ENCODE measurements around the gene GASK1A.
"Not testable (repeated sequence)": the region's sequence is repeated elsewhere in the genome, so short reads cannot be mapped to it uniquely, and the experiment has no call there.

The GASK1A gene

DNA sequence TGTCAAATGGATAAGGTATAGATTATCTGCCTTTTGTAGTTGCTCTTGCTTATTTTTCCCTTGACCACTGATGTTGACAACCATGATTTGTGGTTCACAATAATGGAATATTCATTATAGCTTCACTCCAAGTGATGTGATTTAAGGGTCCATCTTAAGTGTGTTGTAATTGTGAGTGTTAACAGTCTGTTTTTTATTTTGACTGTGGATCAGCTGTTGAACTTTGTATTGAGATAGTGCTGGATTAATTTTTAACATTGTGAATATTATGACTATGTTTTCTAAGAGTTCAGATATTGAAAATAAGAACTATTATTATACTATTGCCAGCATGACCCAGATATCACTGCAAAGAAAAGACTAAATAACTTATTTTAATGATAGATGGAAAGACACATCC lies 8.6 kb upstream of the GASK1A start:
- no peak for DNase-seq
- Mint-ChIP-seq H3K4me3 (no peak overlapping the region), H3K27me3 (peaks cover 3% of the 10 kb centered on the region), H3K36me3 (no peaks in the 10 kb centered on the region), H3K4me1 (no peaks in the 10 kb centered on the region), H3K9me3 (peaks cover 25% of the 10 kb centered on the region), H3K27ac (no peak overlapping the region)
- CTCF ChIA-PET: no interaction called here

DNA sequence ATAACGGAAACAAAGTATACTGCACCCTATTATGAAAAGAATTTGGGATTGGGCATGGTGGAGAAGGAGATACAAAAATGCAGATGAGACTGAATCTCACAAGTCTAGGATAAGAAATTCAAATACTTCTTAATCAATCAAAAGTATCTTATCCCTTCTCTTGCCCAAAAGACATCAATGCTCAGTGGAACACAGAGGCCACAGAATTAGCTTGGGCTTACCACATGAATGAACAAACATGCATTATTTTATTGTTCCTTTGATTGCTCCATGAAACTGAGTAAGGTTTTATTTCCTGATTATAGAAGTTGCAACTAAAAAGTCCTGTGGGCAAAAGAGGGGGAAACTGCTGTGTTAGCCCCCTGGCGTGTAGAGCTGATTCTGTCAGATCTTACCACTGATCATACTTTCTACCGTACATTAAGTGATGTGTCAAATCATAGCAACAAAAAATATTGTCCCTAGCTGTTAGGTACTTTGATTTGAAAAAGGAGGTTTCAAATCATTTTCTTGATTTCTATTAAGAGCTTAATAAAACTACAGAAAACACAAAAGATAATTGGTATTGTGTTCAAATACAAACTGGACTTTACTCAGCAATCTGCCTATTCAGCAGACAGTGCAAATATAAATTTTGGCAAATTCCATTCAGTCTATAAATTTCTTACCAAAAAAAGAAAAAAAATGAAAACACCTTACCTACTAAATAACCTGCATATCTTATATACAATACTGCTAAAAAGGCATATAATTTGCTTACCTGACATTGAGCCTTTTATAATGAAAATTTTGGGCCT lies 7.9 kb upstream of the GASK1A start:
- Mint-ChIP-seq H3K4me3 (no peak overlapping the region), H3K36me3 (no peaks in the 10 kb centered on the region), H3K27me3 (peaks cover 3% of the 10 kb centered on the region), H3K9me3 (peaks cover 30% of the 10 kb centered on the region), H3K4me1 (no peaks in the 10 kb centered on the region), H3K27ac (no peak overlapping the region)
- DNase-seq: no peak
- CTCF ChIA-PET: no interaction called here

DNA sequence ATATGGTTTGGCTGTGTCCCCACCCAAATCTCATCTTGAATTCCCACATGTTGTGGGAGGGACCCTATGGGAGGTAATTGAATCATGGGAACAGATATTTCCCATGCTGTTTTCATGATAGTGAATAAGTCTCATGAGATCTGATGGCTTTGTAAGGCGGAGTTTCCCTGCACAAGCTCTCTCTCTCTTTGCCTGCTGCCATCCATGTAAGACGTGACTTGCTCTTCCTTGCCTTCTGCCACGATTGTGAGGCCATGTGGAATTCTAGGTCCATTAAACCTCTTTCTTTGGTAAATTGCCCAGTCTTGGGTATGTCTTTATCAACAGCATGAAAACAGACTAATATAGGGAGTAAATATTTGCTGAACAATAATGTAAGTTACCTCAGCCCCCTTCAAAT lies 4.2 kb upstream of the GASK1A start:
- CTCF ChIA-PET, H3K4me3 Mint-ChIP-seq, H3K36me3 Mint-ChIP-seq, H3K4me1 Mint-ChIP-seq, DNase-seq, H3K27ac Mint-ChIP-seq: not testable (repeated sequence)
- Mint-ChIP-seq H3K9me3 (peaks cover 30% of the 10 kb centered on the region), H3K27me3 (peaks cover 32% of the 10 kb centered on the region)

DNA sequence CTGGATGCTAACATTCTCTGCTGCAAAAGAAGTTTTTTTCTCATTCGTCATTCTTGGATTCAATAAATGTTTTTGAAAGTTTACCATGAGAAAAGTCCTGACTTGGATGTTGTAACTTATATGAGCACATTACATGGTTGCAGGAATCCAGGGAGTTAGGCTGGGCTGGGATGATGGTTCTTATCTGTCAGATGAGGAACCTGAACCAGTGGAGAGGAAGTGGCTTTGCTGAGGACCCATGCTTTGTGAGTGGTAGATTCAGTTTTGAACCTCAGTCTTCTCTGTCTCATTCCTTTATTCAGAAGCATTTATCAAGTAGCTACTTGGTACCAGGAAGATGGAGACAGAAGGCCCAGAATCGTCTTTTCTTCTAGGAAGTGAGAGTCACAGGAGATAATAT lies 3.7 kb upstream of the GASK1A start:
- DNase-seq: no peak
- CTCF ChIA-PET: no interaction called here
- peaks cover 37% of the 10 kb centered on the region for H3K27me3 Mint-ChIP-seq

DNA sequence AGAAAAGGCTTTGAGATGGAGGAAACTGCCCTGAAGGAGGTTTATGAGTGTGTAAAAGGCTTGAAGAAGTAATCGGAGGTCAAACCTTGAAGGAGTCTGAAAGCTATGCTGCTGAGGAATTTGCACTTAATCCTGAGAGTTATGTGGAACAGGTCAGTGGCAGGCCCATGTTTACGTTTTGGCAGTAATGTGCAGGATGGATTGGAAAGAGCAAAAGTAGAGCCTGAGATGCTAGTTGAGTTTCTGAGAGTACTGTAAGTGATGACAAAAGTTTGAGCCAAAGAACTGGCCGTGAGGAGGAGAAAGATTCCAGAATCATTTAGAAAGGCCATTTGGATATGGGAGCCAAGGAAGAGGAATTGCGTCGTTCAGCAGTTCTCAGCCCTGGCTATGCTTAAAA lies 3.2 kb upstream of the GASK1A start:
- H3K27ac Mint-ChIP-seq: no peak overlapping the region
- H3K36me3 Mint-ChIP-seq: no peaks in the 10 kb centered on the region
- peaks cover 5% of the 10 kb centered on the region for H3K4me1 Mint-ChIP-seq
- CTCF ChIA-PET: no interaction called here
- no peak overlapping the region for H3K4me3 Mint-ChIP-seq
- DNase-seq: no peak
- H3K9me3 Mint-ChIP-seq: peaks cover 30% of the 10 kb centered on the region
- H3K27me3 Mint-ChIP-seq: peaks cover 42% of the 10 kb centered on the region

More for the DNA sequence above, 3.7 kb upstream of the GASK1A start:
- peaks cover 5% of the 10 kb centered on the region for H3K4me1 Mint-ChIP-seq
- no peak overlapping the region for H3K4me3 Mint-ChIP-seq
- H3K27ac Mint-ChIP-seq: no peak overlapping the region
- H3K36me3 Mint-ChIP-seq: no peaks in the 10 kb centered on the region
- H3K9me3 Mint-ChIP-seq: peaks cover 30% of the 10 kb centered on the region

DNA sequence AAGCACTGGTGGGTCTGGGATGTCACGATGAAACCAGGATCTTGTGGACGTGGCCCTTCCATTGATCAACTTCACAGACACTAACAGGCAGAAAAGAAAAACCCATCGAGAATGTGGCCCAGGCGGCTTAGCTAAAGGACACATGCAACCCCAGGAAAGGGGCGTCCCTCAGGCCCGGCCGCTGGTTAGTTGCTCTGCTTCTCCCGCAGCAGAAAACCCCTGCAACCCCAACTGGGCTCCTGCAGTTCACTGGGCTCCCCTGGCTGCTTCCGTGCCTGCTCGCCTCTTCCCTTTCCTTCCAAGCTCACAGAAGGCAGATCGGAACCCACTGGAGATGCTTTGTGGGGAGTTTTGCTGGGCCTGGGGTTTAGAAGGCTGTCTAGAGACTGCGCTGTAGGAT lies 1.1 kb downstream of the GASK1A start:
- H3K9me3 Mint-ChIP-seq: peaks cover 7% of the 10 kb centered on the region
- DNase-seq: no peak
- H3K4me1 Mint-ChIP-seq: peaks cover 5% of the 10 kb centered on the region
- H3K27ac Mint-ChIP-seq: no peak overlapping the region
- CTCF ChIA-PET: no interaction called here
- no peaks in the 10 kb centered on the region for H3K36me3 Mint-ChIP-seq
- H3K27me3 Mint-ChIP-seq: peaks cover 62% of the 10 kb centered on the region
- H3K4me3 Mint-ChIP-seq: peak overlapping the region; percentile 21

DNA sequence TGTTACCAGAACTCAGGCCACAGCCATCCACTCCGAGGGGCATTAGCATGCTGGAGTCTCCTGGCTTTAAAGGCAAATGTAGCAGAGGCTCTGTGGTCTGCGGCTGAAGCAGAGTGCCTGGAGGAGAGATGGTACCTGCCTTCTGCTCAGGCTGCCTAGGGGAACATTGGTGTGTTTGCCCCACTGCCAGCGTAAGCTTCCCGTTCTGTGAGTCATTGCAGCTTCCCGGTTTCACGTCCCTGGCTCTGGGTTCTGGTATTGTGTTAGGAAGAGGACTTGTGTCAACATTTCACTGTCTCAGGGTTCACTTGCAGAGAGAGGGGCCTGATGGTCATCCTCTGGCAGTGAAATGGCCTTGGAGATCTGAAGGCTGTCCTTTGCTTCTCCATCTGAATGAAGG lies 1.8 kb downstream of the GASK1A start:
- H3K9me3 Mint-ChIP-seq: peaks cover 1% of the 10 kb centered on the region
- H3K36me3 Mint-ChIP-seq: no peaks in the 10 kb centered on the region
- CTCF ChIA-PET: no interaction called here
- H3K4me3 Mint-ChIP-seq: no peak overlapping the region
- DNase-seq: no peak
- peaks cover 5% of the 10 kb centered on the region for H3K4me1 Mint-ChIP-seq
- peaks cover 62% of the 10 kb centered on the region for H3K27me3 Mint-ChIP-seq
- H3K27ac Mint-ChIP-seq: no peak overlapping the region

DNA sequence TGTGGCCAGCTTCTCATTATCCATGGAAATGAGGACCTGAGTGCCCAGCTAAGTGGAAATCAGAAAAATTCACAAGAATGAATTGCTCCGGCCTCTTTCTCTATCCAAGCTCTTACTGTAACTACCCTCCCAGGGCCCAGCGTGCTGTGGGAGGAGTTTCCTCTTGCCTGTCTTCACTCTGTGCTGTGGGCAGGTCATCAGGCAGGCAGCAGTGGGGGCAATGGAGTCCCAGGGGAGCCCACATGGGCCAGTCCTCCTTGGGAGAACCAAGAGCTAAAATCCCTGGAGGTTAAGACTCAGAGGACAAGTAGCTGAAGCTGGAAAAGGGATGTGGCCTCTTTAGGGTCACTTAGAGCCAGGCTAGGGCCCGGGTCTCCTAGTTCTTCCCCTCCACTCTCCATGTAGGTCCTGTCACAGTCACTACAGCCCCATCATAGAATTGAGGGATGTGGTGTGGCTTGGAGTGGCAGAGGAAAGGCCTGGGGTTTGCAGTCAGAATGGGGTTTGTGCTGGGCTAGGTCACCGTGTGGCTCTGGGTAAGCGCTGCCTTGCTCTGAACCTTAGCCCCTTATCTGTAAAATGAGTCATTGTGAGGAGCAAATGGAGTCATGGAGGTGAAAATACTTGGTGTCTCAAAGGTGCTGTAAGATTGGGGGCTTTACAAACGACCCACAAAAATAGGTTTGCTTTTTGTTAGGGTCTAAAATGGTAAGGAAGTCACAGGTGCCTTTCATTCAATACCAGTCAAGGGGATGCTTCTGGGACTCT lies 3.7 kb downstream of the GASK1A start:
- Mint-ChIP-seq H3K27me3 (peaks cover 64% of the 10 kb centered on the region), H3K36me3 (no peaks in the 10 kb centered on the region), H3K27ac (no peak overlapping the region), H3K4me3 (no peak overlapping the region), H3K4me1 (peaks cover 5% of the 10 kb centered on the region), H3K9me3 (no peaks in the 10 kb centered on the region)
- no peak for DNase-seq
- CTCF ChIA-PET: no interaction called here

DNA sequence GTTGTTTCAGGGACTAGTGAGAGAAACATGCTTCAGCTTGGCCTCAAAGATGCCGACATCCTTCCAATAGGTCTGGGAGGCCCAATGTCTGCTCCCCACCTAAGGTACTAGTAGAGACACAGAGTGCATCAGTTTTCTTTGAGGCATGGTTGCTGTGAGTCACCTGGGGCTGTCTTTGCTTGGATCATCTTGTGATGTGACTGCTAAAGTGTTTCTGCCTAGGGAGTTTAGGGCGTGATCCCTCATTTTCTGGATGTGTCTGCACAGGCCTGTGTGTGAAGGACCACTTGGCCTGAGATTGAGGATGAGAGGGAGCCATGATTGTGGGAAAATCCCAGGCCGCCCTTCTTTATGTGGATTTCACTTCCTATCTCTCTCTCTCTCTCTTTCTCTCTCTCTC lies 4.8 kb downstream of the GASK1A start:
- no peak for DNase-seq
- H3K4me3 Mint-ChIP-seq: no peak overlapping the region
- no peak overlapping the region for H3K27ac Mint-ChIP-seq
- H3K36me3 Mint-ChIP-seq: no peaks in the 10 kb centered on the region
- CTCF ChIA-PET: no interaction called here
- no peaks in the 10 kb centered on the region for H3K9me3 Mint-ChIP-seq
- H3K27me3 Mint-ChIP-seq: peaks cover 61% of the 10 kb centered on the region
- H3K4me1 Mint-ChIP-seq: peaks cover 3% of the 10 kb centered on the region

DNA sequence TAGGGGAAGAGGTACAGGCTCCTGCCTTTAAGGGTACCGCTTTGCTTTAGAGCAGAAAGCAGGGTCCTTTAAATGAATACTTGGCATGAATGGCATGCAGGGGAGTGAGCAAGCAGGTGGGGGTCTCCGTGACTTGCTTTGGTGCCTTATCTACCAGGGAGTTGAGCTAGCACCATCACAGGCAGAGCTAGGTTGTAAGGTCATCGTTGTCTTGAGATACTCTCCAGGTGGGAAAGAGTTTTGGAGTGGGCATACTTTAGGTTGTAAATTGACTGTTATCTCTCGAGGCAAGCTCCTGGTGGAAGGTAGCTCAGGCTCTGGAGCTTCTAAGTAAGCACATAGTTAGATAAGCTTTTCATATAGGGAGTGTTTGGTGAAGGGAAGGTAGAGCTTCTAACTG lies 5.6 kb downstream of the GASK1A start:
- H3K4me3 Mint-ChIP-seq: no peak overlapping the region
- H3K4me1 Mint-ChIP-seq: peaks cover 2% of the 10 kb centered on the region
- DNase-seq: no peak
- CTCF ChIA-PET: no interaction called here
- no peak overlapping the region for H3K27ac Mint-ChIP-seq
- H3K36me3 Mint-ChIP-seq: no peaks in the 10 kb centered on the region
- peaks cover 53% of the 10 kb centered on the region for H3K27me3 Mint-ChIP-seq
- H3K9me3 Mint-ChIP-seq: no peaks in the 10 kb centered on the region

DNA sequence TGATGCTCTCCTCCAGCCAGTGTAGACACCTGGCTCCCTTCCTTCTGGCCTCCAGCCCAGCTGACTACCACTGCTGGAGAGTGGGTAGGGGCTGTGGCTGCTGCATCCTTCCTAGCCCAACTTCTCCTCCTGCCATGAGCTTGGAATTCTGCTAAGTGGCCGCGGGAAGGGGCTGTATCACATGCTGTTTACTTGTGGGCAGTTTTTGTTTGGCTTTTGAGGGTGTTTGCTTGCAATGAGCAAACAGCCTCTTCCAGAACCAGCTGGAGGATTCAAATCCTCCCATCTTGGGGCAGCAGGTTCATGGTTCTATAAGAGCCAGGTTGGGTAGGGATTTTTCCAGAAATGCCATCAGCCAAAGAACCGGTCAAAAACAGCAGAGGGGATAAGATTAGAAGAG lies 9.0 kb downstream of the GASK1A start:
- H3K4me1 Mint-ChIP-seq: no peaks in the 10 kb centered on the region
- H3K4me3 Mint-ChIP-seq: no peak overlapping the region
- H3K27ac Mint-ChIP-seq: no peak overlapping the region
- CTCF ChIA-PET: interaction anchor here (0.6 kb wide), 1 partner anchor 228 kb away, joined by 3 read pairs; no protein-coding TSS in a partner anchor
- no peaks in the 10 kb centered on the region for H3K36me3 Mint-ChIP-seq
- H3K9me3 Mint-ChIP-seq: no peaks in the 10 kb centered on the region
- peaks cover 30% of the 10 kb centered on the region for H3K27me3 Mint-ChIP-seq
- DNase-seq: no peak

DNA sequence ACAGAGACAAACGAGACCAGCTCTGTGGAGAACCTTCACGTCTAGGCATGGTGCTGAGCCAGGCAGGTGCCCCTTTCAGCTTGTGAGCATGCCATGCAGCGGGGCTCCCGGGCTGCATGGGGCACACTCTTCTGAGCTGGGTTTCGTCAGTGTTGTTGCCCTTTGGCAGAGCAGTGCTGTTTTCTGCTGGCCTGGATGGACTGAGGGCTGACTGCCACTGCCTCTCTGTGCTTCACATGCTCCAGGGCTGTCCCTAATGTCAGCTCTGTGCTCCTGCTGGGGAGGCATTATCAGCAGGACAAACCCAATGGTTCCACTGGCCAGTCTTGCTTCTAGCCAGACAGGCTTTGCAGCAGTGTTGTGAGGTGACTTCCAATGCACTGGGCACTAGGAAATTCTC lies 9.5 kb downstream of the GASK1A start:
- Mint-ChIP-seq H3K27ac (no peak overlapping the region), H3K4me3 (no peak overlapping the region), H3K27me3 (peaks cover 26% of the 10 kb centered on the region), H3K4me1 (no peaks in the 10 kb centered on the region), H3K36me3 (no peaks in the 10 kb centered on the region), H3K9me3 (no peaks in the 10 kb centered on the region)
- CTCF ChIA-PET: no interaction called here
- DNase-seq: no peak

DNA sequence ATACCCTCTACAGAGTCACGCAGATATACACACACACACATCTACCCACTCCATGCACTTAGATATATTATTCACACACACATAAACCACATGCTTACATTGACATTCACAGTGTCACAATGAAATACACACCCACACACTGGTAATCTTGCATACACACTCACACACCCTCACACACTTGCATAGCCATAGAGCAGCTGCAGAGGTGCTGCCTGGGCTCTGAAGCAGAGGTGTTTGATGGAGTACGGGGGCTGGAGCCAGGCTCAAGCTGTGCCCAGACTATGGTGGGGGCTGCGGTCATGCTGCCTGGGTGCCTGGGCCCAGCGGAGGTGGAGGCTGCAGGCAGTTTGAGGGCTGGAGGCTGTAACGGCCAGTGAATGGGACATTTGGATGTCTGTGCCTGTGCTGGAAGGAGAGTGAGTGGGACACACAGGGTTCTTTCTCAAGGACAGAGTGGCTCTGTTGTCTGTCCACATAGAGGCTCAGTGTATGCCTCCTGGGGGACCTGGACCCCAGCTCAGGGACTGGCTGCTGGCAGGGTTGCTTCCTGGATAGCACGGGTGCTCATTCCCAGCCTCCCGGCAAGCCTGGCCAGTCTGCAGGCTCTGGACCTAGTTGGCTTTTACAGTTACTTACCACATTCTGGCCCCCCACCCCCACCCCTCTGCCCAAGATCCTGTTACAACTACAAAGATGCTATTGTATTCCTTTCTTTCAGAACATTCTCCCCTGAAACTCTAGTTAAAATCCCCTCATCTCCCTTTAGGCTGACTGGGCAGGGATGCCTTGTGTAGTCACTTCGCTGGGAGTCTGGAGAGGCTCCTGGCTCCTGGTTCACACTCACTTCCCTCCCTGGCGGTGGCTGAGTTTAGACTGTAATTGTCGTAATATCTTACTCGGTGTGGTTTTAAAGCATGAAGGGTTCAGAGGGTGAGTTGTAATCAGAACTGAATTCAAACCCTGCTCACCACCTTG lies 12.5 kb downstream of the GASK1A start:
- Mint-ChIP-seq H3K36me3 (no peaks in the 10 kb centered on the region), H3K27ac (no peak overlapping the region), H3K9me3 (no peaks in the 10 kb centered on the region), H3K4me3 (no peak overlapping the region), H3K4me1 (peaks cover 5% of the 10 kb centered on the region), H3K27me3 (peaks cover 20% of the 10 kb centered on the region)
- CTCF ChIA-PET: no interaction called here
- DNase-seq: no peak

DNA sequence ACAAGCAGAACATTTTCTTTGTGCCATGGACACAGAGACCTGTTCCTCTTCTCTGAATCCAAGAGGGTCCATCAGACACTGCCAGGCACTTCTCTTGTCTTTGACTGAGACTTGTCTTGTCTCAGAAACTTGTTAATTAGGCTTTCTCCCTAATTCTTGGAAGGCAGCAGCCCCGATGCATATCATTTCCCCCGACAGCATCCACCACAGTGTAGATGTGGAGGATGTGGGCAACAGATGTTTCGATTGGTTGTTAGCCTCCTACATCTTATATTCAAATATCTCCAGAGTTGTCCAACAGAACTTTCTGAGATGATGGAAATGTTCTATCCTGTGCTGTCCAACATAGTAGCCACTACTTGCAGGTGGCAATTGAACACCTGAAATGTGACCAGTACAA lies 15.5 kb downstream of the GASK1A start:
- Mint-ChIP-seq H3K9me3 (no peaks in the 10 kb centered on the region), H3K27me3 (peaks cover 7% of the 10 kb centered on the region), H3K4me1 (peaks cover 5% of the 10 kb centered on the region), H3K4me3 (no peak overlapping the region), H3K36me3 (no peaks in the 10 kb centered on the region), H3K27ac (no peak overlapping the region)
- DNase-seq: no peak
- CTCF ChIA-PET: no interaction called here

All from activated naive CD4-positive, alpha-beta T cell treated with anti-CD3 and anti-CD28 coated beads, Interleukin-2, amount 10 ng/mL, durations not matched to agents 7 days and 5 days (primary cell).